HG02678 (cell line): Measurements from ENCODE around the gene KRTAP5-3.

ENCODE experiments used
- ATAC-seq: cut with Tn5 transposase; IDR thresholded peaks from one replicate; pipeline ENCODE4 v1.9.1; 2021; ENCODE audit warnings: mild to moderate bottlenecking, moderate library complexity; ENCODE audit not compliant: unreplicated experiment

Gene KRTAP5-3

GRCh38 chr11:1643146-1643690 is 35.0 kb upstream of the KRTAP5-3 start:
- ATAC-seq, result no peak

DNA sequence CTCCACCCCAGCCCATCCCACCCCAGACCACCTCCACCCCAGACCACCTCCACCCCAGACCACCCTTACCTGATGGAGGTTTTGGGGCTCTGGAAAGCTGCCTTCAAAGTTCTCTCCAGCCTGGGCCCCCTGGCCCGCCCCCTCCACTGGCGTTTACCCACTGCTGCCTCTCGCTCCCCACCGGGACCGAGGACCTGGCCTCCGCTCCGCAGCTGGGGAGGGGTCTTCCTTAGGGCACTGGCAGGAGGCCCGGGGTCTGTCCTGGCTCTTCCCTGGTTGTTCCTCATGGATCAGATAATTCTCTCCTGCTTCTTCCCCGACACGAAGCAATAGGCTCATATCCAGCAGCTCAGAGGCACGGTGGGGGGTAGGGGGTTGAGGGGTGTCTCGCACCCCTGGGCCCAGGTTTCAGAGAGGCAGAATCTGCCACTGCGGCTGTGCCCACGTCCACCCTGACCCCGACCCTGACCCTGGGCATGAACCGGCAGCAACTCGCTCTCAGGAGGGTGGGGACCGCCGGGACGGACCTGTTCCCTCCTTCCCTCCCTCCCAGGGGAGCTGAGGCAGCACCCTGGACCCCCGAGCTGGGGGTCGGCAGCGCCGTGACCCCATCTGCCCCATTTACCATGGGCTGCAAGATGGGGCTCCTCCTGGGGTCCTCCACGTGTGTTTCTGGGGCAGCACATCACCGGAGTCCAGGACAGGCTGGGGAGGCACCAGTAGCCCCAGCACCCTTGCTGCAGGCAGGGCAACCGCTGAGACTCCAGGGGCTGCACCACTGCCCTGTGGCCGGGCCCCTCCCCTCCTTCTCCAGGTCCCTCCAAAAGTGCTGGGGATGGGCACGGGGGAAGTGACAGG is 34.3 kb upstream of the KRTAP5-3 start:
- no peak for ATAC-seq

- ATAC-seq, result no peak
Measured at GRCh38 chr11:1641096-1641495, 32.8 kb upstream of the KRTAP5-3 start.

- ATAC-seq, result no peak
Measured at GRCh38 chr11:1640076-1640946, 32.0 kb upstream of the KRTAP5-3 start.

DNA sequence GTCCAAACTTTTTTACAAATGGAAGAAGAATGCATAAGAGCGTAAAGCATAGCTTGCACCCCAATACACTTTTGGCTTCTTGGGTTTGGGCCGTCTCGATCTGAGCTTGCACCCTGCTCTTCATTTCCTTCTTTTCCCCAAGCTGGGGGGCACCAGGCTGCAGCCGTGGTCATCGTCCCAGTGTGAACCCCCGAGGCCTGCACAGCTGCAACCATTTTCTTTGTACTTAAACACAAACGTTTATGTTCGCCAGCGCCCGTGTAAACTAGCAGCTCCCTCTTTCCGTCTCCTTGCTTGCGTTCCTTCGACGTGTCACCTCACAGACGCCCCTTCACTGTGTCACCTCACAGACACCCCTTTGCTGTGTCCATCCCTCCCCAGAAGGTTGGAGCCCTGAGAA is 31.4 kb upstream of the KRTAP5-3 start:
- ATAC-seq, result no peak

- ATAC-seq, result no peak
Measured at GRCh38 chr11:1639102-1639620, 30.9 kb upstream of the KRTAP5-3 start.

DNA sequence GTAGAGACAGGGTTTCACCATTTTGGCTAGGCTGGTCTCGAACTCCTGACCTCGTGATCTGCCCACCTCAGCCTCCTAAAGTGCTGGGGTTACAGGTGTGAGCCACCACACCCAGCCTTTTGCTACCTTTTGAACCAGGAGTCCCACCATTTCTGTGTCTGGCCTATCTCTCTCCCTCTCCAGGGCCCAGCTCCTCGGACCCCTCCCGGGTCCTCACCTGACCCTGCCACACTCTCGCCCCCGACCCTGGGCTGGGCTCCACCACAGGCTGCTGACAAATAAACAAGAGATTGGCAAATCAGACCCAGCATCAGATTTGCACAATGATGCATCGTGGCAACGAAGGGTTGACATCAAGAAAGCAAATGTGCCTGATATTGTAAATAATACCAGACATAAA is 30.1 kb upstream of the KRTAP5-3 start:
- no peak for ATAC-seq

DNA sequence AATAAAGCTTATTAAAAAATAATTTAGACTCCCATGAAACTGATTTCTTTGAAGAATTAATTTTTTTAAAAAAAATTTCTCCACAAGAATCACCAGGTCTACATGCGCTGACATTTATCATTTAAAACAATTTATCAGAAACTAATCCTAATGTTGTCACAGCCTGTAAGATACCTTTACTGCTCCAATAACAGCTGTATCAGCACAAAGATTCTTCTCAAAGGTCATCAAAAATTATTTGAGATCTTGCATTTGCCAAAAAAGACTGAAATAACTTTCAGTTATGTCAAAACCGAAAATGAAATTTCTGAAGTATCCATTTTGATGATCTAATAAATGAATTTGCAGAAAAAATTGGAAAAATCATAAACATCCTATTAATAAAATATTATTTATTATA is 29.4 kb upstream of the KRTAP5-3 start:
- no peak for ATAC-seq

DNA sequence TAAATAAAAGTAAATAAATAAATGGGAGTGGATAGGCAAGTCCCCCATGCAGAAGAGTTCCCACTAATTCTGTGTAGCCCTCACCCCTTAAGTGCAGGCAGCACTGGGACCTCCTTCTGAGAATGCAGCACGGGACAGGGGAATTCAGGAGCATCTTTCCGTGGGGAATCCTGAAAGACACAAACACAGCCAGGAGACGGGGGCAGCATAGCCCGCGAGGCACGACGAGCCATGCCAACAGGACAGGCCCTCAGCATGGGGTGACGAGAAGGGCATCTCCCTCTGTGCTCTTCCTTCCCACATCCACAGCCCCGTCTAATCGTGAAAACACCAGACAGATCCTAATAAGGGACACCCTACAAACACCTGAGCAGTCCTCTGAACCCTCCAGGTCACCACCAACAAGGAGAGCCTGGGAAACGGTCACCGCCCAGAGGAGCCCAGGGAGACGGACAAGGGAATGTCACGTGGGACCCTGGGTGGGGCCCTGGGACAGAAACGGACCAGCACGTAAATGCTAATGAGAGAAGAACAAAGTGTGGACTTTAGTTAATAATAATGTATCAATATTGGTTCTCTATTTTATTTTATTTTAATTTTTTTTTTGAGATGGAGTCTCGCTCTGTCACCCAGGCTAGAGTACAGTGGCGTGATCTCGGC is 28.2 kb upstream of the KRTAP5-3 start:
- ATAC-seq, result no peak

- ATAC-seq, result no peak
Measured at GRCh38 chr11:1633864-1634263, 25.6 kb upstream of the KRTAP5-3 start.

DNA sequence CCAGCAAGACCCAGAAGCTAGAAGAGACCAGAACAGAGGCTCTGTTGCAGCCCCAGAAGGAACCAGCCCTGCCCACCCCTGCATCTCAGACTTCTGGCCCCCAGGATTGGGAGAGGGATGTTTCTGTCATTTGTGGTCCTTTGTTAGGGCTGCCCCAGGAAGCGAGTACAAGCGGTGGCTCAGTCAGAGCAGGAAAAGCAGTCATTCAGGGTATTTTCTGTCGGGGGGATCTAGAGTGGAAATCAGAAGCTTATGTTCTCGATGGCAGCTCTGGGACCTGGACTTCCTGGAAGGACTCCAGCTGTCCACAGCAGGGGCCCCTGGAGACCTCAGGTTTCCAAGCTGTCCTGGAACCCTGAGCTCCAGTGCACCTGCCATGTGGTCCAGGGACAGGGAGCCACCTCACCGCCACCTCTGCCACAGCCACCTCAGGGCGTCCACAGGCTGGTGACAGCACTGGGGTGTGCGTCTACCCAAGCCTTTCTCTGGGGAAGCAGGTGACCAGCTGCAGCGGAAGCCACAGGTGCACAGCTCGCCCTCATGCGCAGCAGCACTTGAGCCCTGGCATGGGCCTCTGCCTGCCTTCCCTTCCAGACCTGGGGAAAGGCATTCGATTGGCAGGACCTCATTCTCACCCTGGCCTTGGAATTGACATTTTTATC is 23.9 kb upstream of the KRTAP5-3 start:
- no peak for ATAC-seq

DNA sequence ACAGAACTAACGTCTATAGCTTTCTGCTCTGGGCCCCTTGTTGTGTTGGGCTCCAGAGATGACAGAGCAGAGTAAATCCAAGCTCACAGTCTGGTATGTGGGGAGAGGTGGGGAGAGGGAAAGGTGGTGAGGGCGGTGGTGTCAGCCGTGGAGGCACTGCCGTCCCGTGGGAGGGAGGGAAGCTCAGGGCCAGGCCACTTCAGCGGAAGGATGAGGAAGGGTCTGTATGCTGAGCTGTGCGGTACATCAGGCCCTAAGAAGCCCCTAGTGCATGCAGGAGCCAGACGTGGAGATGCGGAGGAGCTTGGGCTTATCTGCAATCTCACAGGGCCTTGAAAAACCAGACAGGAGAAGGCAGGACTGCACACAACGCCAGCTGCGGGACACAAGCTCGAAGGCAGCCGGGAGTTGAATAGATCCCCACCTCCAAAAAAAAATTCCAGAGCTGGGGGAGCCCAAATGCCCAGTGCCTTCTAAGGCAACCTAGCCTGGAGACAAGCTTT is 22.9 kb upstream of the KRTAP5-3 start:
- ATAC-seq, result no peak

DNA sequence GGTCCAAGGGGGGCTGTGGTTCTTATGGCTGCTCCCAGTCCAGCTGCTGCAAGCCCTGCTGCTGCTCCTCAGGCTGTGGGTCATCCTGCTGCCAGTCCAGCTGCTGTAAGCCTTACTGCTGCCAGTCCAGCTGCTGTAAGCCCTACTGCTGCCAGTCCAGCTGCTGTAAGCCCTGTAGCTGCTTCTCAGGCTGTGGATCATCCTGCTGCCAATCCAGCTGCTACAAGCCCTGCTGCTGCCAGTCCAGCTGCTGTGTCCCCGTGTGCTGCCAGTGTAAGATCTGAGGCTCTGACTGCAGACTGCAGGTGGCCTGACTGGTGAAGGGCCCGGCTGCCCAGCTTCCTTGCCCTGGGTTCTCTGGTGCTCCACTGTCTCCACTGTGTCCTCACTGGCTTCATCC is 22.0 kb upstream of the KRTAP5-3 start:
- ATAC-seq, result no peak

GRCh38 chr11:1629326-1630185 is 21.3 kb upstream of the KRTAP5-3 start, which contains the start of gene KRTAP5-5:
Gene KRTAP5-5 (plus strand): TSS chr11:1629775. CDS start chr11:1629841, 66 bp downstream.
- ATAC-seq, result no peak

- ATAC-seq, result no peak
Measured at GRCh38 chr11:1628506-1629325, 20.5 kb upstream of the KRTAP5-3 start.

DNA sequence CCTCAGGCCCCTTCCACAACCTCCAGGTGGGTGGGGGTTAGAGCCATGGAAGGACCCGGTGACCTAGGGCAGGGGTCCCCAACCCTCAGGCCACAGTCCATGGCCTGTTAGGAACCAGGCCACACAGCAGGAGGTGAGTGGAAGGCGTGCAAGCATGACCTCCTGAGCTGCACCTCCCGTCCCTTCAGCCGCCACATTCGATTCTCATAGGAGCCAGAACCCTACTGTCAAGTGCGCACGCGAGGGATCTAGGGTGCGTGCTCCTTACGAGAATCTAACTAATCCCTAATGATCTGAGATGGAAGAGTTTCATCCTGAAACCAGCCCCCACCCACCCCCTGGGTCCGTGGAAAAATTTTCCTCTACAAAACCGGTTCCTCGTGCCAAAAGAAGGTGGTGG is 17.3 kb upstream of the KRTAP5-3 start:
- ATAC-seq, result no peak

DNA sequence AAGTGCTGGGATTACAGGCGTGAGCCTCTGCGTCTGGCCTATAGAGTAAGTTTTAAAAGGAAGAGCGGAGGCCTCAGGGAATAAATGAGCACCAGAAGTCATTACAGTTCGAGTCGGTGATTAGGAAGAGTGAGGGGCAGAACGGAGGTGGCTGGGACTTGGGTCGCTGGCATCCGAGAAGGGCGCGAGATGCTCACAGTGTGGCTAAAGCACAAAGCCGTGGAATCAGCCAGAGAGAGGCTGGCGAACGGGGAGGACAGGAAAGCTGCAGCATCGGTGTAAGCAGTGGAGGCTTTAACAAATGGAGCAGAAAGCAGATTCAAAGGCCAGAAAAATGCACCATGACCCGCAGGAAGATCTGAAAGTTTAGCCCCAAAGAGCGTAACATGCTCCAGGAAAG is 16.4 kb upstream of the KRTAP5-3 start:
- no peak for ATAC-seq

- ATAC-seq, result no peak
Measured at GRCh38 chr11:1623716-1624115, 15.5 kb upstream of the KRTAP5-3 start.
